DLD1 (cell line): ENCODE data around the gene YEATS2.

Experiments
- in situ Hi-C: cut with HindIII; loops from 2 replicates; pipeline ENCODE4 v1.10.0; 2017; ENCODE audit warnings: low sequenced_read_pairs

Gene YEATS2

DNA sequence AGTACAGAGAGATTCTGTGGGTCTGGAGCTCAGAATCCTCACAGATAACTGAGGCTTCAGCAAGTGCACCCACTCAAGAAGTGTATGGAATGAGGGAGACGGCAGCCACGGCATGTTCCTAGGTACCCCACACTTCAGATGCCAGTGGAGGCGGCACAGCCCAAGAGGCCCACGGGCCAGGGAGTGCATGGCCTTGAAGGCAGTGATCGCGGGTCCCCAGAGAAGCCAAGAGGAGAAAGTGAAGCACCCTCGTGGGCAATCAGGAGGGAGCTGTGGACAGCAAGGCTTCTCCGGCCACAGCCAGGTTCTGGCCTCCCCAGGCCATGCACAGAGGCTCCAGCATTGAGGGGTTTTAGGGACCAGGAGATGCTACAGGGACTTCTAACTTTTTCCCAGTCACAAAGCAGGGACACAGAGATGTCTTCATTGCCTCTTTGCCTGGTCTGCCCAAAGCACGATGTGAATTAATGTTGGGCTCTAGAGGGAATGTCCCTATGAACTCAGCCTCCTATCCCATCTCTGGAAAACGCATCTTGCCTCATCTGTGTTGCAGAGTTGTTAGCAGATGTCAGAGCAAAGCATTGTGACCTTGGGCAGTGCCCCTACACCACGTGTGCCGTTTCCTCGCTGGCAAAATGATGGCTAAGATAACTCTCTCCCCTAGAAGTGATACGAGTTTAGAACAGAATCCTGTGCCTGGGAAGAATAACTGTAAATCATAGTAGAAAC is 130.4 kb downstream of the YEATS2 start:
- in situ Hi-C loops, result no loop called here

DNA sequence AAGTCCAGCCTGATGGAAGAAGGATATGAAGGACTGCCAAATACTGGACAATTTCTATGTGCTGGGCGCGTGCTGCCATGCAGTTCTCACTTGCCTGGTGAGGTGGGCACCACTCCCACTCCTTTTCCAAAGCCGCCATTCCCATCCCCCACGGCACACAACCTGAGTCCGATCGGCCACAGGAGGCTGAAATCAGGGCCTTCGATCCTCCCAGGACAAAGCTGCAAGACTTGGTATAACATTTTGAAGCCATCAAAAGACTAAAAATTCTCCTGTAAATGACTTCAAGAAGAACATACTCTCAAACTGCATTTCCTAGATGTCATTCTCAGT is 130.9 kb downstream of the YEATS2 start:
- in situ Hi-C loops, result no loop called here

DNA sequence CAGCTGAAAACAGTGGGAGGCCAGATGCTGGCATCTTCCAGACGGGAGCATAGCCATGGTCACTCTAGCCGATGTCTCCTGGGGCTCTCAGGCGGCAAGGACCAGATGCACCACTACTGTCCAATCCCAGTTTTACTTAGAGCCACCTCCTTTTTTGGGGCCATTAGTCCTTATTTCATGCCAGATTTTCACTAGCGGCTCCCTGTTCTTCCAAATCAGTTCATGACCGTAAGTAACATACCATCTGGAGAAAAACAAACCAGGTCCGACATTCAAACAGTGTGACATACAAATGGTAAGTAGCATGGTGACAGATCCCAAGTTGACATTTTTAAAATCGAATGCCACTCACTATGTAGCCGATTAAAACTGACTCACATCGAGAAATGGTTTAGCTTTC is 131.9 kb downstream of the YEATS2 start:
- in situ Hi-C loops, result no loop called here

DNA sequence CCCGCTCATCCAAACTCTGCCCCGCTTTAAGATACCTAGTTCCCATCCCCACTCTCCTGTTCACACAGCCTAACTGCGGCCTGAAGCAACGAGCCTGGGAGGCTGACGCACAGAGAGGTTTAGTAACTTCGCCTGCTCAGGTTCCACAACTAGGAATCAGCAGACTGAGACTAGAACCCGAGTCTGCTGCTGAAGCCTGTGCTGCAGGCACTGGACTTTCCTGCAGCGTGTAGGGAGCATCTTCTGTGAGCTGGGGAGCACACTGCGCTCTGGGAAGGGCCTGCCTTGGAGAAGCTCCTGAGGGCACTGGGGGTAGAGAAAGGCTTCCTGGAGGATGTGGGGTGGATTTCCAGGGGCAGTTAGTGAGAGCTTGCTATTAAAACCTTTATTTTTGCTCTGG is 132.6 kb downstream of the YEATS2 start:
- in situ Hi-C loops, result no loop called here

DNA sequence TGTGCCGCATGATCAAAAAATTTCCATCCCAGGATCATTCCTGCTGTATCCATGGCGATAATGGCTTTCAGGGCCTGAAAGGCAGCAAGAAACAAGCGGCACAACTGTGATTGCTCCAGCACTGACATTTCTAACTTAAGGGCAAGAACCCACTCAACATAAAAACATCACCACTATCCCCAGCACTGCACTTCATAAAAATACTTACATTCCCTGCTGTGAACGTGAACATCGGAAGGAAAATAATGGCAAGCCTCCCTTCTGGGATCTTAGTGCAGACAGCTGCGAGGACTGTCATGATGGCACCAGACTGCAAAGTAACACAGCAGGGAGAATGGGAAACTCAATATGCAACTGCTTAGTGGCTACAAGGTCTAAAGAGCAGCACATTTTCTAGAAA is 135.9 kb downstream of the YEATS2 start:
- in situ Hi-C loops, result no loop called here

DNA sequence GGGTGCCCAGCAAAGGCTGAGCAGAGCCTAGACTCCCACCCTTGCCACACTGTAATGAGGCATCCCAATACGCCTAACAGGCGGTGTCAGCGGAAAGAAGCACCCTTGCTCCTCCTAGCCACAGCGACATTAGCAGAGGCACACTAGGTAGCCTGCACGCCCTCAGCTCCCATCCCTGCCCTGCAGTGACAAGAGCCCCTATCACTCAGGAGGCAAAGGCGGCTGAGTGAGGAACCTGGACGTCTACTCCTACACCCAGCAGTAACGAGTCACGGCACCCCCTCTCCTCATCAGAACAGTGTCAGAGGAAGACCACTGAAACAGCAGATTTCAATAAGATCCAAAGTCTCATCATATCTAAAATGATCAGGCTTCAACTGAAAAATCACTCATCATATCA is 139.8 kb downstream of the YEATS2 start:
- in situ Hi-C loops, result no loop called here

DNA sequence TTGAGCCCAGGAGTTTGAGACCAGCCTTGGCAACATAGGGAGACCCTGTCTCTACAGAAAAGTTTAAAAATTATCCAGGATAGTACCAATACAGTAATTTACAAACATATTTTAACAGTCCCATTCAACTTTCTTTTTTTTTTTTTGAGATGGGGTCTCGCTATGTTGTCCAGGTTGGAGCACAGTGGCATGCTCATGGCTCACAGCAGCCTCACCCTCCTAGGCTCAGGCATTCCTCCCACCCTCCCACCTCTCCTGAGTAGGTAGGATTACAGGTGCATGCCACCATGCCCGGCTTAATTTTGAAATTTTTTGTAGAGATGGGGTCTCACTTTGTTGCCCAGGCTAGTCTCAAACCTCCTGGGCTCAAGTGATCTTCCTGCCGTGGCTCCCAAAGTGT is 140.3 kb downstream of the YEATS2 start:
- in situ Hi-C loops, result no loop called here

DNA sequence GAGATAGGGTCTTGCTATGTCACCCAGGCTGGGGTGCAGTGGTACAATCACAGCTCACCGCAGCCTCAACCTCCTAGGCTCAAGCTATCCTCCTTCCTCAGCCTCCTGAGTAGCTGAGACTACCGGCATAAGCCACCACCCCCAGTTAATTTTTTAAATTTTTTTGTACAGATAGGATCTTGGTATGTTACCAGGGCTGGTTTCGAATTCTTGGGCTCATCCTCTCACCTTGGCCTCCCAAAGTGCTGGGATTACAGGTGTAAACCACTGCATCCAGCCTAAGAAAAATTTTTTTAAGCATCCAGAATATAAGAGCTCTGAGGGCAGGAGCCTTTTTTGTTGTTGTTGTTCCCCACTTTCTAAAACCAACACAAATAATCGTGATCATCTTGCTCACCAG is 142.2 kb downstream of the YEATS2 start:
- in situ Hi-C loops, result no loop called here

DNA sequence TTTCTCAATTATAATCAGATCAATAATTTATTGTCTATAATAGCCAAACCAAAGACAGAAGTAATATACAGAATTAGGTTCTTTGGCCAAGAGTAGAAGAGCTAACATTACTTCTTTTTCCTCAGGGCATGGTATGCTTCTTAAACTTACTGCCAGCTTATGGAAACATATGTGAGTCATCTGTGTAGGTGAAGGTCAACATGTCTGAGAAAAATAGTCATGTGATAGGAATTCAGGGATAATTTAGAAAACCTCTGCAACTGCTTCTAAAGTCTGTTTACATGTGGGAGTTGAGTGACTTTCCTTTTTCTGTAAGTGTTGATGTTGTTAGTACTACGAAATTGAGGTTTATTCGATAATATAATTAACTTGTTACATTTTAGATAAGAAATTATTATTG is 147.0 kb downstream of the YEATS2 start:
- in situ Hi-C loops, result no loop called here

DNA sequence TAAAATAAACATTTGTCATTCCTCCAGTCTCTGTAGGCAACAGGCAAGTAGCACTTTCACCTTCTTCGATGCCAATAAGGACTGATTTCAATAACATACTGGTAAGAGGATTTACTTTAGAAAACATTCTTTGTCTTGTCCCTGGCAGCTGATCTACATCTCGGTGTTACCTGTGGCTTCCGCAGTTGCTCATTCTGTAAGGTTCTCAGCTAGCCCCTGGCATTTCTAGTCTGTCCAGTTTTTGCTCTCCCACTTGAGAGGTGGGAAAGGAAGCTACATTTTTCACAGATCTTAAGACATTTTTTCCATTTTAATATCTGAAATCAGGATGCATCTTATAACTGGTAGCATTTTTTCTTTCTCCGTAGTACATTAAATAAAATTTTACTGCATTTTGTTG is 147.5 kb downstream of the YEATS2 start:
- in situ Hi-C loops, result no loop called here

DNA sequence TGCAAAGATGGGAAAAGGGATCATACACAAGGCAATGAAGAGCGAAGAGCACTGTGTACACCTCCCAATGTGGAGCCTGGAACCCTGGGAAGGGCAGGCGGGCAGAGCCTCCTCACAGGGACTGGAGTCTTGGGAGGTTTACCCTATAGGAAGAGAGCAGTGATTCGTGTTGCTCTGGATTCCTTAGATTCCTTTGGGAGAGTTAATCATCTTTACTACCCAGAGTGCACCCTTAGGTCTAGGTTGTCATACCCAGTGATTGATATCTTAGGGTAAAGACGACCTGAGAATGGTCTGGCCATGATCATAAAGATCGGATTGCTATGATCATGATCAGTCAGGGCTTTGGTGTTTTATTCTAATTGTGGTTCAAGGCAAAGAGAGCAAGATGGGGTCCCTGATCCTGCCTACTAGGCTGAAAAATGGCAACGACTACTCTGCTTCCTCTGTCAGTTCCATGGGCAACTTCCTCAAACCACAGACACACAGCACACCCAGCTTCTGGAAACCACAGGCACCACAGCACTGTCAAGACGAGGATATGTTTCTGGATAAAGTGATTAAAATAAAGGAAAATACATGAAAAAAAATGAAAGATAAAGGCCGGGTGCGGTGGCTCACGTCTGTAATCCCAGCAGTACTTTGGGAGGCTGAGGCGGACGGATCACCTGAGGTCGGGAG is 148.2 kb downstream of the YEATS2 start:
- in situ Hi-C loops, result no loop called here

DNA sequence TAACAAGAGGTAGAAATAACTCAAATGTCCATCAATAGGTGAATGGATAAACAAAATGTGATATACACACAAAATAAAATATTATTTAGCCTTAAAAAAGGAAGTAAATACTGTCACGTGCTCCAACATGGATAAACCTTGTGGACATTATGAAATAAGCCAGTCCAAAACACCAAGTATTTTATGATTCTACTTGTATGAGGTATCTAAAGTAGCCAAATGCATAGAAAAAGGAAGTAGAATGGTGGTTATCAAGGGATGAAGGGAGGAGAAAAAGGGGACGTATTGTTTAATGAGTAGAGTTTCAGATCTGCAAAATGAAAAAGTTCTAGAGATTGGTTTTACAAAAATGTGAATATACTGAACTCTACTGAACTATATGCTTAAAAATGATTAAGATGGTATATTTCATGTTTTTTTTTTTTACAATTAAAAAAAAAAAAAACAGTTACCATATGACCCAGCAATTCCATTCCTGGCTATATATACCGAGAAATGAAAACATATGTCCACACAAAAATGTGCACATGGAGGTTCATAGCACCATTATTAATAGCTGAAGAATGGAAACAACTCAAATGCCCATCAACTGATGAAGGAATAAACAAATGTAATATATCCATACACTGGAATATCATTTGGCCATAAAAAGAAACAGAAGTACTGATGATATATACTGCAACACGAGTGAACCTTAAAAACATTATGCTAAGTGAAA is 156.9 kb downstream of the YEATS2 start:
- in situ Hi-C loops, result no loop called here

DNA sequence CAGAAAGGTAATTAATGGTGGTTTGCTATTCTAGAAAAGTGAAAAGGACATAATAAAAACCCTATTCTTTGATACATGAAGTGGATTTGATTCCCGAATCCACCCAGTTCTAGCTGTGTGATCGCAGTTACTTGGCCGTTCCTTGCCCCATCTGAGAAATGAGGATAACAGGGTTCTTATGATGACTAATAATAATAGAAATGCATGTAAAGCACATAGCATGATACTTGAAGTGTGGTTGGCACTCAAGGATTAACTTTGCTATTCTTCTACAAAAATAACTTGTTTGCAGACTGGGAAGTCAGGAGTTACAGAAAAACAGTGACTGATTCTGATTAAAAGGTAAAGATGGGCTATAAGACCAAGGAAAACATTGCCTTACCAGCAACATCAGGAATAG is 160.3 kb downstream of the YEATS2 start:
- in situ Hi-C loops, result no loop called here
